Erythroblast (primary cell): ENCODE results near the gene PDIA2.

Experiments
- DNase-seq, 2 experiments: peaks; one replicate each; lab custom pipeline; 2025; lab: John Stamatoyannopoulos, UW
- GATA1 ChIP-seq: IDR thresholded peaks from 2 replicates; pipeline ENCODE4 v1.6.1; 2011; ENCODE audit warnings: low read depth, mild to moderate bottlenecking, control low read depth, low read length, moderate library complexity
- POLR2A ChIP-seq: IDR thresholded peaks from 2 replicates; pipeline ENCODE4 v1.6.1; 2011; ENCODE audit warnings: mild to moderate bottlenecking, low read length

The PDIA2 gene

DNA sequence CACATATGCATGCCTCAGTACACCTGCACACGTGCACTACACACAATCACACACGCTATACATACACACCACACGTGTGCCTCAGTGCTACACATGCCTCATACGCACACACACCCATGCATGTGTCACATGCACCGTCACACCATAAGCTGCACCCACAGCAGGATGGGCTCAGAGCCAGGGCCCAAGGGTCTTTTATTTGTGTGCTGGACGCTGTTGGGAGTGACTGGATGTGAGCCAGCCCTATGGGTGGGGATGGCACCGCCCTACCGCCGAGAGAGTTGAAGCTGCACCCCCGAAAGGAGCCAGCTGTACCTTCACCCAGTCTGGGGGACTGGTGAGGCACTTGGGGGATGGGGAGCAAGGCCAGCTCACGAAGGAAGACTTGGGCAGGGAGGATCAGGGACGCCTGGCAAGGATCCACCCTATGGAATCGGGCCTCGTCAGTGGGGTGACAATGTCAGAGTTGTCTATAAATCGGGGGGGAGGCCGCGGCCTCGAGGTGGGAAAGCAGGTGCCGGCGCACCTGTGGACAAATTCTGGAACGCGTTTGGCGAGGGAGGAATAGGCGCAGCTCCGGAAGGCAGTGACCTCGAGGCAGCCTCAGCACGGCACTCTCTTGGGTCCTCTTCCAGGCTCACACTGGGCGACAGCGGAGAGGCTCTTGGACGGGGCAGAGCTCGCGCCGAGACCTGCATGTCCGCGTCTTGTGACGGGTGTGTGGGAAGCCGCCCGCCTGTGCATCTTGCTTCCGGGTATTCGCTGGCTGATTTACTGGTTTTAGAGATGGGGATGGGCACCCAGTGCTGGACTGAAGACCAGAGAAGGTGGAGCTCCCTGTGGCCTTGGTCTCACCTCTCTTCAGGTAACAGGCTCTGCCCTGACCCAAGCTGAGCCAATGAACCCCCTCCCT is 14.6 kb upstream of the PDIA2 start:
- DNase-seq = no peak
- no peak for TF ChIP-seq GATA1
- no peak for TF ChIP-seq POLR2A

DNA sequence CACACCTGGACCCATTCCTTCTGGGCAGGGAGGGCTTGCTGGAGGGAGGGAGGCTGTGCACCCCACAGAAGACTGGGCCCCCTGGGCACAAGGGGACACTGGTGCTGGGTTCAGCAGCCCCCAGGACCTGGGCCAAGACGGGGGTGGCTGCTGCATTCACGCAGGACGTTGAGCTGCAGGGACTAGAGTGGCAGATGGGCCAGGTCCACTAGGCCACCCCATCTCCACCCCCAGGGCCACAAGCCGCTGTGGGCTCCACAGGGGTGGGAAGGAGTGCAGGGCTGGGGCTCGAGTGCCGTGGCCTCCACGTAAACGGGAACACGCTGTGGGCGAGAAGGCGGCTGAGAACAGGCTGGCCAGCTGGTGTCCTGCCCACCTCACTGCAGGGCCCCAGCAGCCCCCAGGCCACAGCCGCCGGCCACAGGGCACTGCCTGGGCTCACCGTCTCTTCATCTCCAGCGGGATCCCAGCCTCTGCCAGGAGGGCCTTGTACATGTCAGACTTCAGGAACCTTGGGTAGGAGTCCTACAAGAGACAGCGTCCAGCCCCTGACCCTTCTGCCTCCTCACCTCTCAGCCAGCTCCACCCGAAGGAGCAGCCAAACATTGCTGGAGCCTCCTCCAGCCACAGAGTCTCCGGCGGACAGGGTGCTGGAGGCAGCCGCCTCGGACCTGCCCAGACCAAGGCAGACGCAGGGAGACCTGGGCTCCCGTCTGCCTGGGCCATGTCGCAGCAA is 13.7 kb upstream of the PDIA2 start:
- TF ChIP-seq GATA1 (no peak), POLR2A (no peak)
- DNase-seq = no peak

DNA sequence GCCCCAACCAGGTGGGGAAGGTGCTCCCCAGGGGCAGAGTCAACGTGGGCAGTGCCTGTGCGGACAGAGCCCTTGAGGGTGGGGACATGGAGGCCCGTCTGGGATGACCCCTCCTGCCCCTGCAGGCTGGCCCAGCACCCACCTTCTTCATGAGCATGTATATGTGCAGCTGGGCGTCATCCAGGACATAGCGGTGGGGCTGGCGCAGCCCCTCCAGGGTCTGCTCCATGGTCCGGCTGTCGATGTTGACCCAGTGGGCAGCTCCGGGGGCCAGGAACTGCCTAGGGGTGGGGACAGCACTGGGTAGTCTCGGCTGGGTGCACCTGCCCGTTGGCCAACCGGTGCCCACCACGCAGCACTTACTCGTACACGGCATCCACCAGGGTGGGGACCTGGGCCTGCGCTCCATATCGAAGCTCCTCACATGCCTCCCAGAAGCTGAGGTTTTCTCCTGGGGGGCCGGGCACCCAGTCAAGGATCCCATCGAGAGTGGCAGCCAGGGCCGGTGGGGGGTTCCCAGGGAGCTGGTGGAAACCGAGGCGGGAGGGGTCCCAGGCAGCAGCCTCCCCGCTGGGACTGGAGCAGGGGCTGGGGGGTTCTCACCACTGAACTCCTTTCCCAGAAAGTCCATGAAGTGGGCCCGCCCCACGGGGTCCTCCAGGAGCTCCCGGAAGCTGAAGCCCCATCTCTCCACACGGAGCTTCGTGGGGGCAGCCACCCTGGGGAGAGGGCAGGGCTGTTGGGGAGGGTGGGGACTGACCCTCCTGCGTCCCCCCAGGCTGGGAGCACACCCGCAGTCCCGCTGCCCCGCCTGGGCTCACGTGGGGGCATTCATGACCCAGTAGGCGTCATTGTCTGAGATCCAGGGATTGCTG is 12.3 kb upstream of the PDIA2 start:
- no peak for DNase-seq

DNA sequence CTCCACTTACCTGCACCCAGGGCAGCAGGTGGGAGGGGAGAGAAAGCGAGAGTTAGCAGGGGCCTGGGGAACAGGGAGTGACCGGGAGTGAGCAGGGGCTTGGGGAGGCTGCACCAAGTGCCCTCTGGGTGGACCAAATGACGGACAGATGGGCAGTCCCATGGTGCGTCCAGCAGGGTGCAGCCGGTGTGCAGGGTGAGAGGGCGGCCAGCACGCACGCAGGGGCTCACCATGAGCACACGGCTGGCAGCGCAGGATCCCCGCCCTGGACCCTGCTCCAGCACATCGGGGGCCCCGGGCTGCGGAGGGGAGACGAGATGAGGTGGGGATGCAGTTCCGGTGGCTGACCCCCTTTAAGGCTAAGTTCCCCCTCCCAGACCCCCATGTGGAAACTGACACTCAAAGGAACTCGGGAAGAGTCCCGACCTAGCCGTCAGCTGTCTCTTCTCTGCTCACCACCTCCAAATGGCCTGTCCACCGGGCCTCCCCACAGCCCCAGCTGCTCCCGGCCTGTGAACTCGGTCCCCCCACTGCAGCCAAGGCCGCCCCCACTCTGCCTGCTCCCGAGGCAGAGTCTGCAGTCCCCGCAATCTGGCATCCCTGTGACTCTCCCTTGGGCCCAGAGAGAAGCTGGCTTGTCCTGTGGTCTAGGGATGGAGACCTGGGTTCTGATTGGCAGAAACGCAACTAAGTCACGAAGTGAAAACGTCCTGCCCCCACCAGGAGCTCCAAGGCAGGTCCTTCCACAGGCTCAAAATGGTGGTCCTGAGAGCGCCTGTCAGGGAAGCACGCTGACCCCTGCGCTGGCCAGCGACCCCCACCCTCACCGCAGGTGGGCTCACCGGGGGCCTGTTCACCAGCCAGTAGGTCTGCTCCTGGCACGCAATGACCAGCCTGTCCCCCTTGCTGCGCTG is 10.1 kb upstream of the PDIA2 start:
- TF ChIP-seq POLR2A = no peak
- no peak for TF ChIP-seq GATA1
- DNase-seq = no peak

More for the DNA sequence above, 12.3 kb upstream of the PDIA2 start:
- TF ChIP-seq POLR2A (no peak), GATA1 (no peak)

DNA sequence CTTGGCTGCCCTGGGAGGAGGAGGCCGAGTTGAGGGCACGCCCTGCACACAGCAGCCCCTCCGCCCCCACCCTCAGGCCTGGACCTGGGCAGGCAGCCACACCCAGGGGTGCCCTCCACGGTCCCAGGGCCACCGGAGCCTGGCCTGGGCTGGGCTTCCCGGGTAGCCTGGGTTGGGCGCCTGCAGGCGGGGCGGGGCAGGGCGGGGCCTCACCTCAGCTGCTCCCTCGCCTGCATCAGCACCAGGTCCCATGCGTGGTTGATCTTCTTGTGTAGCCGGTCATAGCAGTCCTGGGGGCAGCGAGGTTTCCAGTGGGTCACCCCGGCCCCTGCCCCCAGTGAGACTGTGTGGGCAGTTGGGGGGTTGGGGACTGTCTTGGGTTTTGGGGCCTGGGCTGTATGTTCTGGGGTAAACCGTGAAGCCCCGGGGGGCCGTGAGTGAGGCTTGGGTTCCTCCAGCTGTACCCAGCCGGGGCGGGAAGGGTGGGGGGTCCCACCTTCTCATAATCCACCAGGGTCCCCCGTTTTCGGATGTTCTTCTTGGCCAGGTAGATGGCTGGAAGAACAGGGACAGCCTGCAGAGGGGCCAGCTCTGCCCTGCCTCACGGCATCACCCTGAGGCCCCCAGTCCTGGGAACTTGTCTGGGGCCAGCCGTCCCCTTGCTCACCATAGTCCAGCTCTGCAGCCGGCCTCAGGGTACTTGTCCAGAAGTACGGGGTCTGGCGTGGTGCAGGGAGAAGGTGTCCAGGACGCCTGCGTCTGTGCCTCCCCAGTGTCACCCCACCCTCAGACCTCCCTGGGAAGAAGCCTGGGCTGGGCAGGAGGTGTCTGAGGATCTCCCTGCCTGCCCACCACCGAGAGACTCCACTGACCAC is 9.2 kb upstream of the PDIA2 start:
- no peak for TF ChIP-seq POLR2A
- TF ChIP-seq GATA1 = no peak
- no peak for DNase-seq

DNA sequence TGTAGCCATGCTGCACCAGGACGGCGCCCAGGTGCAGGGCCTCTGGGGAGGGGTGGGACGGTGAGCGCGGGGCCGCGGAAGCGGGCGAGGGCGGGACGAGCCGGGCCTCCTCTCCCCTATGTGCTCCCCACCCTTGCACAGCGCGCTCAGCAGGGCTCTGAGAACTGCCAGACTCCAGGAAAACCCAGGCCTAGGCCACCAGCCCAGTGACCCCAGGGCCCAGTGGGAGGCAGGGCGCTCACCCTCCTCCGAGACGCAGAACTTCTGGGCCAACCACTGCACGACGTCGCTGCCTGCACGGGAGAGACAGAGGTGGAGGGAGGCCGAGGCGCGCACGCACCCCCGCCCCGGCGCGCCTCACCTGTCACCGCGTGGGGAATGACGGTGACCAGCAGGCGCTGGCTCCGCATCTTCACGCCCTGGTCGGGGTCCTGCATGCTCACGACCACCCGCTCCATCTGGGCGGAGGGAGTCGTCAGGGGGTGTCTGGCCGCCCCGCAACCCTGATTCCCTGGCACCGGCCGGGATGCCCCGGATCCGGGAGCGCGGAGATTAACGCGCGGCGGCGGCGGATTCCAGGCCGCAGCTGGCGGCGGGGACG is 7.8 kb upstream of the PDIA2 start:
- no peak for TF ChIP-seq POLR2A
- TF ChIP-seq GATA1 = no peak
- no peak for DNase-seq

DNA sequence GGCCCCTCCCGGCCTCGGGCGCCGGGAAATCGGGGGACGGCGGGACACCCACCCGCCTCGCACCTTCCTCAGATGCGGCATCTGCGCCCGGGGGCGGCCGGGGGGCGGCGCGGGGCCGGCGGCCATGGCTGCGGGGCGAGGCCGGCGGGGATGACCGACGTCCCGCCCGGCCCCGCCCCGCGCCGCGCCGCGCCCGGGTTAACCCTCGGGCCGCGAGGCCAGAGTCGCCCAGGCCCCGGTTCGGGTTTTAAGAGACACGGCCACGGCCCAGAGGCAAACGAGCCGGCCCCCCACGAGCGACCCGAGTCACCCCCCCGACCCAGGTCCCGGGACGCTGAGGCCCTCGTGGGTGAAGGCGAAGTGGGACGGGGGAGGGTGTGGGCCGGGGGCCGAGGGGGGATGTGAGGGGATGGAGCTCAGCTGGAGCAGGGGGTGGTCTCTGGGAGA is 7.2 kb upstream of the PDIA2 start, which contains the start of gene RGS11:
Gene RGS11 (minus strand): TSS at position 159 of the 447 bp plus-strand sequence. CDS start 33 bp downstream, at position 126.
- TF ChIP-seq POLR2A (no peak), GATA1 (no peak)
- no peak for DNase-seq

DNA sequence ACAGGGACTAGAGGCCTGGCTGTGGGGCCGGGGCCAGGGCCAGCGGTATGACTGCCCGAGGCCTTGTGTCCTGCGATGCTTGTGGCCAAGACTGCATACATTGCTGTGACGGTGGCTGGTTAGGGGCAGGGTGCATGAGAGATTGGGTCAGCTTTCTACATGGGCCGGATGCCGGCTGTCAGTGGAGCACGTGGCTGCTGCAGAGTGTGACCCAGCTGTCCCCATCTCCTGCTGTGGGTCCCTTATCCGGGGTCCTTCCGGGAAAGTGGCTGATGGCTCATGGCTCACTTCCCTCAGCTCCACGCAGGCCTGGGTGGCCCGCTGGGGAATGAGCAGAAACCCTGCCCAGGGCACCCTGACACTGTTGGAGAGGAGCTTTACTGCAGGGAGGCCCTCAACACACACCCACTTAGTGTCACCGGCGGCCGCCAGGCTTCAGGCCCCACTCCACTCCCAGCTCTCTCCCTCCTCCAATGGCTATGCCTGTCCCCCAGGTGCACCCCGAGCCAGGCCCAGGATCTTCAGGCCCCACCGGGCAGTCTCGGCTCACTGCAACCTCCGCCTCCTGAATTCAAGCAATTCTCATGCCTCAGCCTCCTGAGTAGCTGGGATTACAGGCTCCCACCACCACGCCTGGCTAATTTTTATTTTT is 6.4 kb upstream of the PDIA2 start:
- TF ChIP-seq GATA1 (no peak), POLR2A (no peak)
- DNase-seq = no peak

DNA sequence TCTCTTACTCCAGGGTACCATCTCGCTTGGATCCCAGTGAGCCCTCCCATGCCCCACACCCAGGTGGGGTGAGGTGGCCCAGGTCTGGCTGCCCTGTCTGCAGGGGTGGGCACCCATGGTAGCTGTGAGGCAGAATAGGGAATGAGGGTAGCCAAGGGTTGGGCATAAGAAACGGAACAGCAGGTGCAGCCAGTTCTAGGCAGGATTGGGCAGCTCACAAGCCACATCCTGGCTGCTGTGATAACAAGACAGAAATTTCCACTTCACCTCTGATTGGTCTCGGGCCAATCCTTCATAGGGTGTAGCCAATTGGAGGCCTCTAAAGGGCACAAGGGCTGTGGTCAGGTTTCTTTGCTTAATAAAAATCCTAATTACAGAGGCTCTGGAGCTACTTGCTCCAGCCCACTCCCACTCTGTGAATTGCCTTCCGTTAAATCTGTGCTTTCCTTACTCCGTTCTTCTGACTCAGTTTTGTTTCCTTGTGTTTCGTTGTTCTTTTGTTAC is 4.0 kb upstream of the PDIA2 start:
- DNase-seq = peak; percentile 71 to 81
- TF ChIP-seq GATA1 = no peak
- no peak for TF ChIP-seq POLR2A

DNA sequence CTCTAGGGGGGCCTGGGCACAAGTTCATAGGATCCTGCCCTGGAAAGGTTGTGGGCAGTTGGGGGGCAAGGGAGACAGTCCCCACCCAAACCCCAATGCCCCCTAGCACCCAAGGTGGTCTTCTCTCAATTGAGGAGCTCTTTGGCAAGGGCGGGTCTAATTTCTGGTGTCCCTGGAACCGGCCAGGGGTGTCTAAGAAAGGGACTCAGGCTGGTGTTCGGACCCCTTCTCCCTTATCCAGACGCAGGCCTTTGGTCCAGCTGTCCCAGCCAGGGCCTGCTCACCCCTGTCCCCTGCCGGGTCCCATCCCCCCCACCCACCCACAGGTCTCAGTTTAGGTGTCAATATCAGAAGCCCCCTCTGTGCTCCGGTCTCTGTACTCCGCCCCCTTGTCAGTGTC is 3.4 kb upstream of the PDIA2 start:
- DNase-seq = no peak
- TF ChIP-seq GATA1 = no peak
- no peak for TF ChIP-seq POLR2A
